H9 (cell line): Measurements from ENCODE around the gene CENPP. TPM values are rescaled to one million over a fixed set of nuclear protein-coding genes. Genes with fewer than 3 reads are reported as not detected.

Source experiments
- DNase-seq: peaks from one replicate; pipeline ENCODE4 v3.0.0-alpha.2; 2017
- H2AFZ ChIP-seq: one replicate; pipeline ENCODE4 v1.6.1; 2013; ENCODE audit warnings: mild to moderate bottlenecking, low read length, control low read depth, moderate library complexity
- H2AK5ac ChIP-seq: 2 replicates; pipeline ENCODE4 v1.6.1; 2013; ENCODE audit warnings: low read length, control low read depth, mixed read lengths; ENCODE audit not compliant: insufficient read length
- H2BK120ac ChIP-seq: one replicate; pipeline ENCODE4 v1.6.1; 2013; ENCODE audit warnings: low read depth, mild to moderate bottlenecking, low read length, control low read depth, inconsistent platforms; ENCODE audit not compliant: poor library complexity, severe bottlenecking
- H2BK12ac ChIP-seq: 2 replicates; pipeline ENCODE4 v1.6.1; 2013; ENCODE audit warnings: low read length, control low read depth, mixed read lengths, low read depth; ENCODE audit not compliant: insufficient read length
- H2BK15ac ChIP-seq: 2 replicates; pipeline ENCODE4 v1.6.1; 2013; ENCODE audit warnings: low read depth, low read length, control low read depth
- H2BK20ac ChIP-seq: one replicate; pipeline ENCODE4 v1.6.1; 2013; ENCODE audit warnings: low read depth, mild to moderate bottlenecking, low read length, control low read depth, inconsistent platforms; ENCODE audit not compliant: poor library complexity, severe bottlenecking
- H2BK5ac ChIP-seq: 2 replicates; pipeline ENCODE4 v1.6.1; 2013; ENCODE audit warnings: low read length, control low read depth, mixed read lengths; ENCODE audit not compliant: insufficient read length
- H3K14ac ChIP-seq: 2 replicates; pipeline ENCODE4 v1.6.1; 2013; ENCODE audit warnings: low read length, control low read depth; ENCODE audit not compliant: insufficient read depth
- H3K18ac ChIP-seq: 2 replicates; pipeline ENCODE4 v1.6.1; 2013; ENCODE audit warnings: low read depth, mild to moderate bottlenecking, mixed read lengths, low read length, control low read depth; ENCODE audit not compliant: insufficient read length
- H3K23ac ChIP-seq: 2 replicates; pipeline ENCODE4 v1.6.1; 2013; ENCODE audit warnings: low read length, control low read depth, mixed read lengths, low read depth; ENCODE audit not compliant: insufficient read length
- H3K23me2 ChIP-seq: 2 replicates; pipeline ENCODE4 v1.6.1; 2013; ENCODE audit warnings: low read depth, mild to moderate bottlenecking, mixed read lengths, low read length, control low read depth; ENCODE audit not compliant: insufficient read length, poor library complexity, severe bottlenecking
- H3K27ac ChIP-seq: 2 replicates; pipeline ENCODE4 v1.5.1; 2013; ENCODE audit warnings: low read length, control low read depth, mixed read lengths, low read depth; ENCODE audit not compliant: insufficient read length
- H3K27me3 ChIP-seq: 2 replicates; pipeline ENCODE4 v1.6.1; 2013; ENCODE audit warnings: low read length, control low read depth, inconsistent platforms; ENCODE audit not compliant: insufficient read depth
- H3K4ac ChIP-seq: 2 replicates; pipeline ENCODE4 v1.6.1; 2013; ENCODE audit warnings: low read depth, mild to moderate bottlenecking, control low read depth, inconsistent platforms, low read length, moderate library complexity
- H3K4me1 ChIP-seq: 2 replicates; pipeline ENCODE4 v1.6.1; 2013; ENCODE audit warnings: low read length, control low read depth, inconsistent platforms; ENCODE audit not compliant: insufficient read depth
- H3K4me2 ChIP-seq: 2 replicates; pipeline ENCODE4 v1.6.1; 2013; ENCODE audit warnings: low read length, control low read depth, mixed read lengths; ENCODE audit not compliant: insufficient read length, insufficient read depth
- H3K56ac ChIP-seq: 2 replicates; pipeline ENCODE4 v1.6.1; 2013; ENCODE audit warnings: low read depth, mild to moderate bottlenecking, mixed read lengths, low read length, control low read depth; ENCODE audit not compliant: insufficient read length
- H3K79me1 ChIP-seq: 2 replicates; pipeline ENCODE4 v1.6.1; 2013; ENCODE audit warnings: low read depth, mild to moderate bottlenecking, moderate library complexity, low read length, control low read depth, inconsistent platforms; ENCODE audit not compliant: insufficient read depth, poor library complexity, severe bottlenecking
- H3K79me2 ChIP-seq: 2 replicates; pipeline ENCODE4 v1.6.1; 2013; ENCODE audit warnings: low read length, control low read depth, inconsistent platforms; ENCODE audit not compliant: insufficient read depth
- H3K9ac ChIP-seq: 2 replicates; pipeline ENCODE4 v1.6.1; 2013; ENCODE audit warnings: low read length, control low read depth, mixed read lengths; ENCODE audit not compliant: insufficient read length; ENCODE audit errors: extremely low read depth
- H3K9me3 ChIP-seq: one replicate; pipeline ENCODE4 v1.6.1; 2013; ENCODE audit warnings: low read depth, low read length, inconsistent platforms; ENCODE audit not compliant: control insufficient read depth
- H3T11ph ChIP-seq: one replicate; pipeline ENCODE4 v1.6.1; 2013; ENCODE audit warnings: mild to moderate bottlenecking, low read length, control low read depth, inconsistent platforms
- H4K20me1 ChIP-seq: one replicate; pipeline ENCODE4 v1.6.1; 2013; ENCODE audit not compliant: control insufficient read depth, insufficient read length, insufficient read depth
- H4K5ac ChIP-seq: 2 replicates; pipeline ENCODE4 v1.6.1; 2013; ENCODE audit warnings: low read depth, mild to moderate bottlenecking, mixed read lengths, low read length, control low read depth; ENCODE audit not compliant: insufficient read length
- H4K8ac ChIP-seq: replicated peaks from 2 replicates; pipeline ENCODE4 v1.6.1; 2013; ENCODE audit warnings: low read length, control low read depth, mixed read lengths, low read depth; ENCODE audit not compliant: insufficient read length
- H4K91ac ChIP-seq: 2 replicates; pipeline ENCODE4 v1.6.1; 2013; ENCODE audit warnings: low read depth, mild to moderate bottlenecking, moderate library complexity, mixed read lengths, low read length, control low read depth; ENCODE audit not compliant: insufficient read length
- H3K27ac Mint-ChIP-seq, 3 experiments: 2 replicates in 2 of 3; 3 replicates in 1 of 3; pipeline ENCODE4 v1.8.0; 2020 to 2021; ENCODE audit warnings: mixed read lengths in 3 of 3, mild to moderate bottlenecking in 1 of 3, moderate library complexity in 1 of 3
- H3K27me3 Mint-ChIP-seq: 2 replicates; pipeline ENCODE4 v1.8.0; 2021; ENCODE audit warnings: low read depth, mild to moderate bottlenecking, moderate library complexity, mixed read lengths
- H3K36me3 Mint-ChIP-seq, 3 experiments: 2 replicates in 2 of 3; 3 replicates in 1 of 3; pipeline ENCODE4 v1.8.0; 2020 to 2021; ENCODE audit warnings: low read depth in 3 of 3, mixed read lengths in 3 of 3; ENCODE audit not compliant: insufficient read depth in 1 of 3
- H3K4me1 Mint-ChIP-seq, 2 experiments: 2 replicates each; pipeline ENCODE4 v1.8.0; 2020; ENCODE audit warnings: mixed read lengths in 2 of 2
- H3K4me3 Mint-ChIP-seq, 2 experiments: 2 replicates in 1 of 2; 3 replicates in 1 of 2; pipeline ENCODE4 v1.8.0; 2020 to 2021; ENCODE audit warnings: mild to moderate bottlenecking in 2 of 2, mixed read lengths in 2 of 2, moderate library complexity in 1 of 2
- H3K9me3 Mint-ChIP-seq, 2 experiments: 2 replicates in 1 of 2; 3 replicates in 1 of 2; pipeline ENCODE4 v1.8.0; 2020; ENCODE audit warnings: mild to moderate bottlenecking in 2 of 2, mixed read lengths in 2 of 2, moderate library complexity in 1 of 2
- WGBS: extraction: QIAGEN DNeasy Blood & Tissue Kit; methylation state at CpG from one replicate; pipeline ENCODE4 v1.1.7; 2013; ENCODE audit warnings: missing lambda C conversion rate, low lambda C conversion rate, mixed read lengths; ENCODE audit not compliant: insufficient read length; ENCODE audit errors: extremely low coverage; 5-methylcytosine and 5-hydroxymethylcytosine counted together
- total RNA-seq: library from RNA; stranded (reverse); gene quantifications from 2 replicates; pipeline ENCODE4 v1.2.1, GENCODE V29; 2021
- TF ChIP-seq, protein P1 (sequence below): fragments of 200-600 bp; sonication (generic); conservative IDR thresholded peaks from 3 replicates; pipeline ENCODE4 v1.8.0; 2021; ENCODE audit warnings: antibody characterized with exemption, mild to moderate bottlenecking

The CENPP gene
- total RNA-seq, 1 experiment from 2014 or later: 9.1 TPM

DNA sequence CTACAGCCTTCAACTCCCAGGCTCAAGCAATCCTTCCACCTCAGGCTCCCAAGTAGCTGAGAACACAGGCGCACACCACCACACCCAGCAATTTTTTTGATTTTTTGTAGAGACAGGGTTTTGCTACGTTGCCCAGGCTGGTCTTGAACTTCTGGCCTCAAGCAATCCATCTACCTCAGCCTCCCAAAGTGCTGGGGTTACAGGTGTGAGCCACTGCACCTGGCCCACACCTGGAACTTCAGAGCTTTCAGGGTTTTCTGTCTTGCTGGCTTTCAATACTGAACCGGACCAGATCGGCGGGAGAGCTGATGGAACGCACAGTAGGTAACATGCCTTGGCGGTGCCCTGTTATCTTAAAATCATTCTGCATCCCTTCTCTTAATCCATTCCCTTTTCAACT is 313.4 kb downstream of the CENPP start:
- no peak overlapping the region for H3K56ac ChIP-seq
- TF ChIP-seq, protein P1, sequence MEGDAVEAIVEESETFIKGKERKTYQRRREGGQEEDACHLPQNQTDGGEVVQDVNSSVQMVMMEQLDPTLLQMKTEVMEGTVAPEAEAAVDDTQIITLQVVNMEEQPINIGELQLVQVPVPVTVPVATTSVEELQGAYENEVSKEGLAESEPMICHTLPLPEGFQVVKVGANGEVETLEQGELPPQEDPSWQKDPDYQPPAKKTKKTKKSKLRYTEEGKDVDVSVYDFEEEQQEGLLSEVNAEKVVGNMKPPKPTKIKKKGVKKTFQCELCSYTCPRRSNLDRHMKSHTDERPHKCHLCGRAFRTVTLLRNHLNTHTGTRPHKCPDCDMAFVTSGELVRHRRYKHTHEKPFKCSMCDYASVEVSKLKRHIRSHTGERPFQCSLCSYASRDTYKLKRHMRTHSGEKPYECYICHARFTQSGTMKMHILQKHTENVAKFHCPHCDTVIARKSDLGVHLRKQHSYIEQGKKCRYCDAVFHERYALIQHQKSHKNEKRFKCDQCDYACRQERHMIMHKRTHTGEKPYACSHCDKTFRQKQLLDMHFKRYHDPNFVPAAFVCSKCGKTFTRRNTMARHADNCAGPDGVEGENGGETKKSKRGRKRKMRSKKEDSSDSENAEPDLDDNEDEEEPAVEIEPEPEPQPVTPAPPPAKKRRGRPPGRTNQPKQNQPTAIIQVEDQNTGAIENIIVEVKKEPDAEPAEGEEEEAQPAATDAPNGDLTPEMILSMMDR: no peak
- H2BK5ac ChIP-seq: no peak overlapping the region
- no peaks in the 10 kb centered on the region for H3K4me1 Mint-ChIP-seq
- no peaks in the 10 kb centered on the region for H3K9me3 ChIP-seq
- DNase-seq: peak; percentile 2
- WGBS: no CpG with 5 or more reads among the region's 7 CpGs
- no peak overlapping the region for H3T11ph ChIP-seq
- H3K4ac ChIP-seq: no peak overlapping the region
- no peak overlapping the region for H2AFZ ChIP-seq
- no peak overlapping the region for H3K14ac ChIP-seq
- H4K20me1 ChIP-seq: no peaks in the 10 kb centered on the region
- no peak overlapping the region for H2BK20ac ChIP-seq
- no peak overlapping the region for H3K23ac ChIP-seq
- peaks cover 12 to 50% (median 28%) of the 10 kb centered on the region in 3 experiments; a peak in 6 of 7 replicates for H3K36me3 Mint-ChIP-seq
- no peak overlapping the region; a peak in 1 of 7 replicates for H3K27ac Mint-ChIP-seq
- no peaks in the 10 kb centered on the region for H3K79me2 ChIP-seq
- no peak overlapping the region for H3K4me3 Mint-ChIP-seq
- H3K27ac ChIP-seq: no peak overlapping the region
- H3K4me1 ChIP-seq: no peaks in the 10 kb centered on the region
- no peak overlapping the region for H2BK15ac ChIP-seq
- no peak overlapping the region for H2BK120ac ChIP-seq
- H3K4me2 ChIP-seq: no peak overlapping the region
- no peak overlapping the region for H3K18ac ChIP-seq
- no peak overlapping the region for H2AK5ac ChIP-seq
- H3K79me1 ChIP-seq: no peaks in the 10 kb centered on the region
- H3K23me2 ChIP-seq: no peaks in the 10 kb centered on the region
- no peak overlapping the region for H2BK12ac ChIP-seq
- no peaks in the 10 kb centered on the region for H3K27me3 Mint-ChIP-seq
- no peak overlapping the region for H4K91ac ChIP-seq
- H3K27me3 ChIP-seq: no peaks in the 10 kb centered on the region
- H3K9ac ChIP-seq: no peak overlapping the region
- no peaks in the 10 kb centered on the region for H3K9me3 Mint-ChIP-seq
- no peak overlapping the region for H4K8ac ChIP-seq
- H4K5ac ChIP-seq: no peak overlapping the region
